NCI-H187 treated with DMSO at 0.1 percent for 48 hours (cell line): Measurements from ENCODE around the gene NOTCH2.
"Not testable (repeated sequence)": the region's sequence is repeated elsewhere in the genome, so short reads cannot be mapped to it uniquely, and the experiment has no call there.

Experiments used
- DNase-seq: peaks from one replicate; lab custom pipeline; 2025; lab: John Stamatoyannopoulos, UW

NOTCH2 gene

GRCh38 chr1:120069067-120069919, at the start of gene NOTCH2:
NOTCH2 (minus strand) TSS chr1:120069662; CDS start chr1:120069406, 256 bp downstream.
- not testable (repeated sequence) for DNase-seq

GRCh38 chr1:120117371-120118177, 48.1 kb upstream of the NOTCH2 start:
- not testable (repeated sequence) for DNase-seq

- not testable (repeated sequence) for DNase-seq
These were observed 46.6 kb upstream of the NOTCH2 start for GRCh38 chr1:120116094-120116493.

- DNase-seq: not testable (repeated sequence)
These were observed 43.7 kb upstream of the NOTCH2 start for GRCh38 chr1:120113134-120113533.

- DNase-seq: not testable (repeated sequence)
These were observed 42.8 kb upstream of the NOTCH2 start for GRCh38 chr1:120112212-120112611.

GRCh38 chr1:120111771-120112170, 42.3 kb upstream of the NOTCH2 start:
- DNase-seq: not testable (repeated sequence)

- not testable (repeated sequence) for DNase-seq
These were observed 41.5 kb upstream of the NOTCH2 start for GRCh38 chr1:120111008-120111407.

GRCh38 chr1:120109656-120110055, 40.2 kb upstream of the NOTCH2 start:
- DNase-seq: not testable (repeated sequence)

- DNase-seq: not testable (repeated sequence)
These were observed 39.7 kb upstream of the NOTCH2 start for GRCh38 chr1:120109180-120109579.

- not testable (repeated sequence) for DNase-seq
These were observed 35.8 kb upstream of the NOTCH2 start for GRCh38 chr1:120105288-120105687.

- DNase-seq: not testable (repeated sequence)
These were observed 34.3 kb upstream of the NOTCH2 start for GRCh38 chr1:120103768-120104167.

GRCh38 chr1:120101593-120101992, 32.1 kb upstream of the NOTCH2 start:
- not testable (repeated sequence) for DNase-seq

GRCh38 chr1:120100590-120100989, 31.1 kb upstream of the NOTCH2 start:
- DNase-seq: not testable (repeated sequence)

- not testable (repeated sequence) for DNase-seq
These were observed 29.7 kb upstream of the NOTCH2 start for GRCh38 chr1:120098986-120099759.

GRCh38 chr1:120096981-120097545, 27.6 kb upstream of the NOTCH2 start:
- not testable (repeated sequence) for DNase-seq

- not testable (repeated sequence) for DNase-seq
These were observed 24.2 kb upstream of the NOTCH2 start for GRCh38 chr1:120093548-120094181.

GRCh38 chr1:120092232-120093218, 23.1 kb upstream of the NOTCH2 start:
- not testable (repeated sequence) for DNase-seq

GRCh38 chr1:120090830-120091229, 21.4 kb upstream of the NOTCH2 start:
- DNase-seq: not testable (repeated sequence)

GRCh38 chr1:120087959-120088358, 18.5 kb upstream of the NOTCH2 start:
- DNase-seq: not testable (repeated sequence)

GRCh38 chr1:120069920-120070214, 405 bp upstream of the NOTCH2 start:
- DNase-seq: not testable (repeated sequence)
